HG02588 (cell line): ENCODE data around the gene HOOK2.
A peak's percentile ranks its signal among the peaks of the same experiment; 100 is the strongest.

Experiments used
- ATAC-seq: cut with Tn5 transposase; IDR thresholded peaks from one replicate; pipeline ENCODE4 v1.9.1; 2021; ENCODE audit warnings: mild to moderate bottlenecking, moderate library complexity; ENCODE audit not compliant: unreplicated experiment

Gene HOOK2

DNA sequence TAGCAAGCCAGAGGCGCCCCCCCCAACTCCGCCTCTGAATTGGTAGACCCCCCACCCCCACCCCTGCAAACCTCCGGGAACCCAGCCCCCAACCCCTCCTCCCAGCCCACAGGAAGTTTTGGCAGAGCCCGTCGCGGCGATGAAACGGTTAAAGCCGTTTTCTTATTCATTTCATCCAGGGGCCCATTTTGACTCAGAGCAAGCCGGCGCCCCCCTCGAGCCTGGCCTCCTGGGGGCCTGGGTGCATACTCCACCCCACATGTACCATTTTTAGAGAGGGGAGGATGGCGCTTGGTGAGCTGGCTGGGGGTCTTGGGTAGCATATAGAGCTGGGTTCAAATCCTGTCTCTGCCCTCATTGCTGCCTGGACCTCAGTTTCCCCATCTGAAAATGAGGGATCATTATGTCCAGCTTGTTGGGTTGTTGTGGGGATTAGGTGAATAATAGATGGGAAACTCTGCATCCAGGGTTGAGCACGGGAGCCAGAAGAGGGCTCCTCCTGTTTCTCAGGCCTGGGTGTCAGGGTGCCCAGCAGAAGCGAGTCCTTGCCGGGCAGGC, 8.0 kb upstream of the HOOK2 start:
- ATAC-seq = no peak

DNA sequence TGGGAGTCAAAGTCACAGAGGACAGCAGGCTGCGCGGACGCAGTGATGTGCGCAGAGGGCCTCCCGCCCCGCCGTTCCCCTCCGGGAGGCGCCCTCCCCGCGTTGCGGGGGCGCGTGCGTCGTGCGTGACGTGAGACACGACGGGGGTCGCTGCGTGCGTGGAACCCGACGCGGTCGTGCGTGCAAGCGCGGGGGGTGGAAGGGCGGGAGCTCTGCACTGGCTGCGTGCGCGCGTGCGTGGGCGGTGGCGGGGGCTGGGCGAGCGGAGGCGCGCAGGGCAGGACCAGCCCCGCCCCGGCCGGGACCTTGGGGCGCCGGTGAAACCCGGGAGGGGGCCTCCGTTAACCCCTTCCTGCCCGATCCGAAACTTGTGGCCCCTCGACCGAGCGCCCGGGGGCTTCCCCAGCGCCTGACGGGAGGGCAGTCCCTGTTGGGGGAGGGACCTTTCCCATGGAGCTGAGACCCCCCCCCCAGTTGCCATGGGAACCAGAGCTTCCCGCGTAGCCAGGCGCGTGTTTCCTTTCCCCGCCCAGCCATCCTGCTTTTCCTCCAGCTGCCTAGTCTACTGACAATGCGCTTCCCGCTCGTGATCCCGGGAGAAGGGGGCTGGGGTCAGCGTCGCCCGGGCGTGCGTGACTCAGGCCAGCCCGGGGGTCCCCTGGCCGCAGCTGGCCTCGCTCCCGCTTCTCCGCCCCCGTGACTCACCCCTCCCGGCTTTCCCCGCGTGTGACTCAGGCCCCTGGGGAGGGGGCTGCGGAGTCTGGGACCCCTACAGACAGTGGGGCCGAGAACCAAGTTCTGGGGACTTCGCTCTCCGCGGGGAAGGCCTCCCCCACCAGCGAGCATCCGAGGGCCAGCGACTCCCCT, 7.3 kb upstream of the HOOK2 start:
- ATAC-seq = peak; percentile 37

DNA sequence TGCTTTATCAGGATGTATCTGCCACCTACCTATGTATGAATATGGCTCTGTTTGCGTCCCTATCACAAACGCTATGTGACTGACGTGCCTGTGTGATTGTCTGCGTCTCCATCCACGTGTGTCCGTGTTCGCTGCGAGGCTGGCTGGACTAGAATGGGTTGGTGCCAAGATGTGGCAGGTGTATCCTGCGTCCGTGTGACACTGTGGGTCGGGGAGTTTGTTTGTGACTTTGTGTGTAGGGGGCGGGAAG, 6.7 kb upstream of the HOOK2 start:
- no peak for ATAC-seq

DNA sequence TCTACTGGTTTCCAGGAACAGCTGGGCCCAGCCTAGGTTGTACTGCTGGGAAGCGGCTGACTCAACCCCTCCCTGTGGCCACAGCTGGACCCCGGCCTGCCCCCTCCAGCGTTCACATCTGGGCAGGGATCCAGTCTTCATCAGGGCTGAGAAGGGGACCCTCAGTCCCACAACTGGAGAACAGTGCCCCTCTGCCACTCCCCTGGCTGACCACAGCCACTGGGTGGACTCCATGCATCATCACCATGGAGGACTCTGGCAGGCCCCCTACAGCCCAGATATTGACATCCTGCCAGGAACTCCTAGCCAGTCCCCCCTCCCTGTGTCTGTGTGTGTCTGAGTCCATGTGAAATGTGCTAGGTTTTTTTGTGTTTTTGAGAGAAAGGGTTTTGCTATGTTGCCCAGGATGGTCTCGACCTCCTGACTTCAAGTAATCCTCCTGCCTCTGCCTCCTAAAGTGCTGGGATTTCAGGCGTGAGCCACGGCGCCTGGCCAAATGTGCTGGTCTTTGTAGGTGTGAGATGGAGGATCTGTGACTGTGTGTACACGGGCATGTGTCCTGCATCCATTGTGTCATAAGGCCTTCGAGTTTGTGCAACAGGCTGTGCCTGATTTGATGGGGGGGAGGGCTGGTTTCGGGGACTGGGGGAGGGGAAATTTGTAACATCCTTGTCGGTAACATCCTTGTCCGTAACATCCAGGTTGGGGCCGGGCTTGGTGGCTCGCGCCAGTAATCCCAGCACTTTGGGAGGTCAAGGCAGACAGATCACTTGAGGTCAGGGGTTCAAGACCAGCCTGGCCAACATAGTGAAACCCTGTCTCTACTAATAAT, 4.0 kb upstream of the HOOK2 start:
- no peak for ATAC-seq

DNA sequence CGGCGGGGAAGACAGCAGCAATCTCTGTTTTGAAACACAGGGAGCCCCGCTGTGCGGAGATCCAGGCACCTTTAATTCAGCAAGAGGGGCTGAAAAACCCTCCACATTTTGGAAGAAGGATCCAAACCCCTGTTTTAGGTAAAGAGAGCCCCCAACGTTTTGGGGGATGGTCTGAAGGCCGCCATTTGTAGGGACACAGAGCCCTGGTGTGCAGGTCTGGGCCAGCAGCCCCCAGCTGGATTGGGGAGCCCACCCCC, 3.5 kb upstream of the HOOK2 start:
- no peak for ATAC-seq

DNA sequence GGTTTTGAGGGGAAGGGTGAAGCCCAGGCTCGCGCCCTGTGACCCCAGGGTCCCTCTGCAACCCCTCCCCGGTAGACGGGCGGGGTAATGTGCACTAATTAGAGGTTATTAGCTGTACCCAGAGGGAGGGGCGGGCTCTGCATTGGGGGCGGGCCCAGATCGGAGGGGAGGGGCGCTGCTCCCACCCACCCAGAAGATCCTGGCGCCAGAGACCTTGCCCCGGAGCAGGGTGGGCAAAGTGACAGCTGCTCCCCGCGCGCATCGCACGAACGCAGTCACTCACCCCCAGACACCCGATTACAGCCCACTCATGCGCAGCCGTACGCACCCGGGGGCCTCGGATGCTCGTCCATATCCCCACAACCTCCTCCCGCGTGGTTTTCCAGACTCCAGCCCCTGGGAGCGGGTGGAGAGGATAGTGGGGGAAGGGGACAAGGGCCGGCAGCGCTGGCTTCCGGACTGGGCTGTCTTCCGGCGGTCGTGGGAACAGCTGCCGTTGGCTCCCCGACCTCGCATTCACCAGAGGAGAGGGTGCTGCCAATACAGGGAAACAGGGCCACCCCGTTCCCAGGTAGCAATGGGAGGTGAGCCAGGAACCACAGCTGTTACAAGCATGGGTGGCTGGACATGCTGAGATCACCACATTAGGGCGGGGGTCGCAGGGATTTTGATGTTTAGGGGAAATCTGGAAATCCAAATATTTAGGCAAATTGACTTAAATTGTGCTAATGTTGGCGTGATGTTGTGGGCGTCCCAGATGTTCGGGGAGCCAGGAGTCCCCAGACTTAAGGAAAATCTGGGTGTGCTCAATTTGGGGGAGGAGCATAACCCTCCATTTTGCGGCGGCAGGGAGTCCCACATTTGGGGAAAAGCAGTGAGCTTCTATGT, 2.9 kb upstream of the HOOK2 start:
- ATAC-seq = no peak

DNA sequence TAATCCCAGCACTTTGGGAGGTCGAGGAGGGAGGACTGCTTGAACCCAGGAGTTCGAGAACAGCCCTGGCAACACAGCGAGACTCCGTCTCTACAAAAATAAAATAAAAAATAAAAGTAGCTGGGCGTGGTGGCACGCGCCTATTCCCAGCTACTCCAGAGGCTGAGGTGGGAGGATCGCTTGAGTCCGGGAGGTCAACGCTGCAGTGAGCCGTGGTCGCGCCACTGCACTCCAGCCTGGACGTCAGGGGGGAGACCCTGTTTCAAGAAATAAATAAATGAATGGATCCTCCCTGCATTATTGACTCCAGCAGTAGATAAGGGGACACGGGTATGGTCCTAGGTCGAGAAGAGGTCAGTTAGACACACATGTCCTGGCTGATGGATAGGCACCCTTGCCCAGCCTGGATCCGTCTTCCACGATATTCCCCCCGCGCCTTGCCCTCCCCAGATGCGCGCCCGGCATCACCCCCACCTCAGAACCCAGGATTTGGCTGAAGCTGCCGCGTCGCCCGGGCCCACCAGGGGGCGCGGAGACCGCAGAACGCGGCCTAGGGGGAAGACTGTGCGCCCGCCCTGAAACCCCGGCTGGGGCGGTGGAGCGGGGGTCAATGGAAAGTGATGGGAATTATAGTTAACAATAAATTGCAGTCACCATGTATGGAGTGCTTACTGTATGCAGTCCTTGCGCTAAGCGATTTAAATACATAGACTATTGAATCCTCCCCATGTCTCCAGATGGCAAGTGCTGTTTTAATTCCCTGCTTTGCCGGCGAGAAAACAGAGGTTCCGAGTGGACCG, 2.1 kb upstream of the HOOK2 start:
- ATAC-seq = no peak

DNA sequence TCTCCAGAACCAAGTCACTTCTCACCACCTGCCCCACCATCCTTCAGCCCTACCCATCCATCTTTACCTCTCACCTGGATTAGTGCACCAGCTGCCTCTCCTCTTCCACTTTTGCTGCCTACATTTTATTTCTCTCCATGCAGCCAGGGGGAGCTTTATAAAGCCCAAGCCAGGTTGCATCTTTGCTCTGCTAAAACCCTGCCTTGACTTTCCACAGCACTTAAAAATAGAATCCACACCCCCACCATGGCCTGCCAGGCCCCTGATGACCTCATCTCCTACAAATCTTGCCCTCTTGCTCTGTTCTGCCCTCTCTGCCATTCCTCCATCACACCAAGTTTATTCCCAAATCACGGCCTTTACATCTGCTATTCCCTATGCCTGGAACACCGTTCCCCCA, 1.8 kb downstream of the HOOK2 start:
- no peak for ATAC-seq

DNA sequence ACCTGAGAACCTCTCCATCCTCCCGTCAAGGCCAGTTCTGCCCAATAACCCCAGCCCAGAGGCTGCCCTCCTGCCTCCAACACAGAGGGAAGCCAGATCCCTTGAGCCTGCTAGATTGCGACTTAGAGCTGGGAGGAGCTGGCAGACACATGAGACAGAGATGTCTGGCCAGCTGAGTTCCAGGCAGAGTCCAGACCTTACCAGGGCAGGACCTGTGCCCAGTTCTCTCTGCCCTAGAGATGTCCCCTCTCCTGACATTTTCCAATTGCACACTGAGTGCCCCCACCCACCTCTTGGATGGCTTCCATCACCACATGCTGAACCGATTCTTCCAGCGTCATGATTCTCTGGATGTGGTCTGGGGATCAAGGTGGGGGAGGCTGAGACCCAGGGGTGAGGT, 3.0 kb downstream of the HOOK2 start:
- no peak for ATAC-seq

DNA sequence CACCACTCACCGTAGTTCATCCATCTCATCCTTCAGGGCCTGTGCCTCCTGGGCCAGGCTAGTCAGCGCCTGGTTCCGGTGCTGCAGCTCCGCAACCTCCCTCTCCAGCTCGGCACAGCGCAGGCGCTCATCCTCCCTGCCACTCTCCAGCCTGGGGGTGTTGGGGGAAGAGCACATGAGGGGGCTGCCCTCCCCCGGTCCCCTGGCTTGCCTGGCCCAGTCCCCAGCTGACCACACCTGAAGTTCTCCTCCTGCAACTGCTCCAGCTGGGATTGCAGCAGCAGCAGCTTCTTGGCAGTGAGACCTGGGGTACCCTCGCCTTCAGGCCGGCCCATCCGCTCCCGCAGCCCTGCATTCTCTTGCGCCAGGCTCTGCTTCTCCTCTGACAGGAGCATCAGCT, 4.4 kb downstream of the HOOK2 start:
- no peak for ATAC-seq

DNA sequence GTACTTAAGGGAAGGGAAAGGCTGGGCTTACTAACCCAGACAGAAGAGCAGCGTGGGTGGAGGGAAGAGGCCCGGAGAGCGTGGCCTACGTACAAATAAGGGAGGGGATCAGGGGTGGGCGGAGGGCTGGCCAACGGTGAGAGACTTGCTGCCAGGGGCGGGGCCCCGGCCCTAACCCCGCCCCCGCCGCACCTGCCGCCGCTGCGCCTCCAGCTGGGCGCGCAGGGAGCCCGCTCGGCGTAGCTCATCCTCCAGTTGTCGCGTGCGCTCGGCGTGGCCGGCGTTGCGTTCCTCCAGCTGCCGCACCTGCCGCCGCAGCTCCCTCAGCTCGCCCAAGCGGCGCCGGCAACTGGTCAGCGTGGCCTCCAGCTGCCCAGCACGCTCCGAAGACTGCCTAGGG, 5.7 kb downstream of the HOOK2 start:
- ATAC-seq = no peak

DNA sequence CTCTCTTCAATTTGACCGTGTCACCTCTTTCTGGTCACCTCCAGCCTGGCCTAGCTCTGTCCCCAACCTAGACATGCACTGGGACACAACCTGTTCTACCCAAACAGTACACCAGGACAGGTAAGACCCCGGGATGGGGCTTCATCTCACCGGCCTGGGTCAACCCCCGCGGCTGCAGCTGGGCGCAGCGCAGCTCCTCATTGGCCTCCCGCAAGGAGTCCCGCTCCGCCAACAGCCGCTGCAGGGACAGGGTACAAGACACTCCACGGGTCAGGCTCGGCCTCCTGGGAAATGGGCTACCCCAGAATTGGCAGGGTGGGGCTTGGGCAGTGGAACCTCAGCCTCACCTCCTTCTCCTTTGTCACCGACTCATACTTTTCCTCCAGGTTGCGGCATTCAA, 7.7 kb downstream of the HOOK2 start:
- ATAC-seq = no peak

DNA sequence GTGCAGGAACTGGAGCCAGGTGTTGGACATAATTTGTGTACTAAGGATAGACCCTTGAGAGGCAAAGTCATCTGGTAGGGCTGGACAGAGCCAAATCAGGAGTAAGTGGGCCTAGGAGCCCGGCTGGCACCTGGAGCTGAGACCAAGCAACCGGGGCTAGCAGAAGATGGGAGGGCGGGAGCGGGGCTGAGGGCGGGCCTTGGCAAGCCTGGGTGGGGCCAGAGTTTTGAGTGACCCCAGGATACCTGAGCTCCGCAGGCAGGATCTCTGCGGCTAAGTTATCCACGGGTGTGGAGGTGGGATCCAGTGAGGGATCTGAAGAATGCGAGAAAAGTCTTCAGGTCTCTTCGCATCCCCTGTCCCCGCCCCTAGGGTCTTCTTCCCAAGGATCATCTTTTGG, 8.2 kb downstream of the HOOK2 start:
- ATAC-seq = no peak

DNA sequence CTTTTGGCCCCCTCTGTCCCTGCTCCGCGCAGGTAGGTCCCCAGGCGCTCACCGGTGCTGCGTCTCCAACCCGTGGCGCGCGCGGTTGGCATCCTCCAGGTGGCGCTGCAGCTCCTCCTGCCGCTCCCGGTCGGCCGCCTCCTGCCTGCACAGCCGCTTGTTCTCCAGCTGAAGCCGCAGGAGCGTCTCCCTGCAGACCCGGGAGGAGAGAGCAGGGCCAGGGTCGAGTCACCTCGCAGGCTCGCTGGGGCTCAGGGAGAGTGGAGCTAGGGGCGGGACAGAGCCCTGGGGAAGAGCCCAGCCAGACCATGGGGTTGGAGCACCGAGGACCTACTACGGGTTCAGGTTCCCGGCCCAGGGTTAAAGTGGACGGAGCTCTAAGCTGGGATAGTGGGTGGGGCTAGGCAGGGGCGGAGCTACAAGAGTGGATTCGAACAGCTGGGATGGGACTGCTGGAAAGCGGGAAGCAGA, 9.3 kb downstream of the HOOK2 start:
- no peak for ATAC-seq

DNA sequence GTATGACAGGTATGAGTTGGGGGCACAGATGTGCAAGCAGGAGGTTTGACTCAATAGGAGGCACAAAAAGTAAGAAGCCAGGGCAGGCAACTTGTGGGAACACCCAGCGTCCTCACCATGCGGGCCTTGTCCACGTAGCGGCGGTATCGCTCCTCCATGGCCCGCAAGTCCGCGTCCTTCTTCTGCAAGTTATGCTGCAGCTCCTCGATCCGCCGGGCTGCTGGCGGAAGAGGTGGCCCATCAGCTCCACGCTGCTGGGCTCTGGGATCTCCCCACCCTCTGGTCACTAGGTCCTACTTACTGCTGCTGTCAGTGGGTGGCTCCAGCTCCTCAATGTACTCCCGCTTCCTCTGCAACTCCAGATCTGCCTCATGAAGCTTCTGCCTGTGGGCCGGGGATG, 10.7 kb downstream of the HOOK2 start:
- ATAC-seq = no peak

DNA sequence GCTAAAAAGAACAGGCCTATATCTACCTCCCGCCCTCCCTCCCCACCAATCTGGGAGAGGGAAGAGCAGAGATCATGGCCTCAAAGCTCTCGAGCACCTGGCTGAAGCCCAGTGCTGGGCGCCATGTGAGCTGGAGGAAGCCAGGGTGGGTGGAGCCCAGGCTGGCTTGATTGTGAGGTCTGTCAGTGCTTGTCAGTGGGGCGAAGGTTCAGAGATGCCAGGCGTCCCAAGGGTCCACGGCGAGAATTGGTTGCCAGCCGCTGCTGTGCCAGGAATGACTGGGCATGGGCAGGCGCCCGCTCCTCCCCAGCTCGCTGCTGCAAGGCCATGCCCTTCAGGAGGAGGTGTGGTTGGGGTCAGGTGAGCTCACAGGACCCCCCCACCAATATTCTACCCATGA, 12.3 kb downstream of the HOOK2 start:
- ATAC-seq = no peak

DNA sequence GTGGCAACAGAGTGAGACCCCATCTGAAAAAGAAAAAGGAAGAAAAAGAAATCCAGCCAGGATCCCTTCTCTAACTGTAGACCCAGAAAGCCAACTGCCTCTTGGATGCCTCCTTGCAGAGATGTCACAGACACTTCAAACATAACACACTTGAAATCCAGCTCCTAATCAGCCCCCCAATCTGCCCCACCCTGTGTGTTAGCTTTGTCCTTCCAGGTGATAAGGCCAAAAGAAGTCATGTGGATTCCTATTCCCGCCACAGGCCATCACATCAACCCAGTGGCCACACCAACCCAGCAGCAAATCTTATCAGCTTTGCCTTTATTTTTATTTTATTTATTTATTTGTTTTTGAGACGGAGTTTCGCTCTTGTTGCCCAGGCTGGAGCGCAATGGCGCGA, 15.7 kb downstream of the HOOK2 start:
- no peak for ATAC-seq

DNA sequence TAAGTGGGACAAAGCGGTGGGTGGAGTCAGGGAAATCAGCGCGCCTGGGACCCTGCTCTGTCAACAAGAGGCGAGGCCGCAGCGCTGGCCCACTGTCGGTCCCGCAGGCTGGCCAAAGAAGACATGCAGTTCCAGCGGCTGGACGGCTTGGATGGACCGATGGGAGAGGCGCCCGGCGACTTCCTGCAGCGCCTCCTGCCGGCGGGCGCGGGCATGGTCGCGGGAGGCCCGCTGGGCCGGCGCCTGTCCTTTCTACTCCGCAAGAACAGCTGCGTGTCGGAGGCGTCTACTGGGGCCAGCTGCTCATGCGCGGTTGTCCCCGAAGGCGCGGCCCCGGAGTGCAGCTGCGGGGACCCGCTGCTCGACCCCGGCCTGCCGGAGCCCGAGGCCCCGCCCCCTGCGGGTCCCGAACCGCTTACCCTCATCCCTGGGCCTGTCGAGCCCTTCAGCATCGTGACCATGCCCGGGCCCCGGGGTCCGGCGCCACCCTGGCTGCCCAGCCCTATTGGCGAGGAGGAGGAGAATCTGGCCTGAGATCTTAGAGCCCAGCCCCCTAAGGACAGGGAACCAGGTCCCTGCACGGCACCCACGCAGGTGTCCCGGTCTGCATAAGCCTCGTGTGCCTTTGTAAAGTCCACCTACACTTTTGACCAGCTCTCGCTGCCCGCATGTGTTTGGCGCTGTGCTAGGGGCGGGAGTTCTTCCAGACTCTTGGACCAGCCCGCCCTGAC, 17.6 kb downstream of the HOOK2 start:
- ATAC-seq = no peak

DNA sequence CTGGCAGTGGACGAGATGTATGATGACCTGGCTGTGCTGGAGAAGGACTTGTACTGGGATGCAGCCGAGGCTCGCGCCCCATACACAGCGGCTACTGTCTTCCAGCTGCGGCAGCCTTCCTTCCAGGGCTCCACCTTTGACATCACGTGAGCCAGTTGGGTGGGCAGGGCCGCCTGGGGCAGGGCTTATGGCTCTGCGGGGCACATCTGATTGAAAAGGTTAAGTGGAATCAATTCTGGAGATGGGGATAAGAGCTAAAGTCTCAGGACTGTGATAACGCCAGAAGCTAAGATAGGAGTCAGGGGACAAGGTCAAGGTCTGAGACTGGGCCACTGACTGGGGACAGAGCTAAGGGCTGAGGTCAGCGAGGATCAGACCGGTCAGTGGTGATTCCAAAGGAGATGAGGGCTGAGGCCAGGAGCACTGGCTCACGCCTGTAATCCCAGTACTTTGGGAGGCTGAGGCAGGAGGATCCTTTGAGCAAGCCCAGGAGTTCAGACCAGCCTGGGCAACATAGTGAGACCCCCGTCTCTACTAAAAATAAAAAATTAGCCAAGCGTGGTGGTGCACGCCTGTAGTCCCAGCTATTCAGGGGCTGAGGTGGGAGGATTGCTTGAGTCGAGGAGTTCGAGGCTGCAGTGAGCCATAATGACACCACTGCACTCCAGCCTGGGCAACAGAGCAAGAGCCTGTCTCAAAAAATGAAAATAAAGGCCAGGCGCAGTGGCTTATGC, 19.0 kb downstream of the HOOK2 start:
- ATAC-seq = no peak
